Activated T-cell treated with anti-CD3 and anti-CD28 coated beads, Interleukin-2, amount 50 U/mL, for 48 hours (primary cell): ENCODE data around the gene MTHFR.
"Not testable (repeated sequence)": the region's sequence is repeated elsewhere in the genome, so short reads cannot be mapped to it uniquely, and the experiment has no call there.

ENCODE experiments used
- DNase-seq, 2 experiments: peaks; one replicate each; pipeline ENCODE4 v3.0.0-alpha.2; 2020

MTHFR gene

DNA sequence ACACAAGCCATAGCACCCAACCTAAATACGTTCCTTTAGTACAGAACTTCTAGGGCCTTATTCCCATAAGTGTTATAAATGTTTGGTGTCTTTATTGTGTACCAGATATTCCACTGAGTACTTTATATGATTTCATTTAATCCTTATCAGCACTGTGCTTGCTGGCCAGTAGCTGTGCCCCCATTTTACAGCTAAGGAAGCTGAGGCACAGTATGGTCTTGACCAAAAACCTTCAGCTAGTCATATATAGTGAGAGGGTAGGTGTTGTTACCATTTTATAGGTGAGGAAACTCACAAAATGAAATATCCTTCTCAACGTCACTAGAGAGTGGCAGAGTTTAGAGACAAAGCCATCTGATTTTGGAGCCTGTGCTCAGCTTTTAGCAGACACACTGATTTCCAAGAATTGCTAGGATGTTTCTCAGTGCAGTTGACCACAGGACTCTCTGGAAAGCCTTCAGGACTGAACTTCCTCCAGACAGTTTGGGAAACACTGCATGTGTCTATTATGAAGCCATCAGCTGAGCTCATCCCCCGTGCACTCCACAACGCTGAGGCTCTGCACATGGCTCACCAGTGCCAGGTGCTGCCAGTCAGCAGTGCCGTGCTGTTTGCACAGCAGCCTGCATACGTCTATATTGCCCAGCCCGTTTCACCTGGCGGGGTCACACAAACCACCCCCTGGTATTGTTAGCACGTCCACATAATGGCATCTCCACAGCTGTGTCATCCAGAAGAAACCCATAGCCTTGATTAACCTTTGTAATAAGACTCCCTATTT is 26.4 kb upstream of the MTHFR start:
- DNase-seq: no peak

DNA sequence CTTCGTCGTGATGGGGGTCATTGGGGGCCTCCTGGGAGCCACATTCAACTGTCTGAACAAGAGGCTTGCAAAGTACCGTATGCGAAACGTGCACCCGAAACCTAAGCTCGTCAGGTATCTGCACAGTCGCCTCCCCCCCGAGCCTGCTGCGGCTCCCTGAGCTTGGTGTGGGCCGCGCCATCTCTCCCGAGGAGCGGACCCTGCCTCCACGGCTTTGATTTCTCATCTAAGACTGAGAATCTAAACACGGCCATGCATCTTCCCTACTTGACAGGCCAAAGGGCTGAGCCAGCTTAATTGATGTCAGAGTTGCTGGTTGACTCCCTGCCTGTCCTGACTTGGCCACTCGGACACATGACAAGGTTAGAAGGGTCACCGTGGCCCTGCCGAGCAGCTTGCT is 22.7 kb upstream of the MTHFR start:
- DNase-seq: no peak

DNA sequence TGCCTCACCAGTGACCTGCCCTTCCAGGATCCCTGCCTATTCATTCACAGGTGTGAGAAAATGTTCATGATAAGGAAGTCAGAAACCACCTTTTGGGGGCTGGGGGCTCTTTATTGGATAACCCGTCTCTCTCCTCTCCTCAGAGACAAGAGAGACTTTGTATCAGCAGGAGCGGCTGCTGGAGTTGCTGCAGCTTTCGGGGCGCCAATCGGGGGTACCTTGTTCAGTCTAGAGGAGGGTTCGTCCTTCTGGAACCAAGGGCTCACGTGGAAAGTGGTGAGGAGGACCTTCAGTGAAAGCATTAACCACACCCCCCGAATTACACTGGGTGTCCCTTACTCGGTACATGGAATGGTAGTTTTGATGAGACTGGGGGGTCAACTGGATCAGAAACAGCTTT is 21.2 kb upstream of the MTHFR start:
- no peak for DNase-seq

DNA sequence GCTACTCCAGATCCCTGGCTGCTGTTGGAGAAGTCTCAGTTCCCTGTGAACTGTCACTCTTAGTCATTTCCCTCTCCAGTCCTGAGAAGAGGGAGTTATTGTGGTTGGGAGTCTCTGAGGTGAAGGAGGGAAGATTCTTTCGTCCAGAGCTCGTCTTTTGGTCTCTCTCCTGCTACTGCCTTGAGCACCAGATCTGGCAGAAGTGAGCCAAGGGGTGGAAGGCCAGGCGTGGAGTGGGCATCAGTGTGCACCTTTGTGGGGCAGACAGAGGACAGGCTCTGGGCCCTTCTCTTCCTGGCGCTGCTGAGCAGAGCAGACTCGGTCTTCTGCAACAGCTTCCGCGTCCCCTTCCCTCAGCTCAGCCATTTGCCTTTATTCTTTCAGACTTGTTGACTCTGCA is 19.4 kb upstream of the MTHFR start:
- DNase-seq: no peak

DNA sequence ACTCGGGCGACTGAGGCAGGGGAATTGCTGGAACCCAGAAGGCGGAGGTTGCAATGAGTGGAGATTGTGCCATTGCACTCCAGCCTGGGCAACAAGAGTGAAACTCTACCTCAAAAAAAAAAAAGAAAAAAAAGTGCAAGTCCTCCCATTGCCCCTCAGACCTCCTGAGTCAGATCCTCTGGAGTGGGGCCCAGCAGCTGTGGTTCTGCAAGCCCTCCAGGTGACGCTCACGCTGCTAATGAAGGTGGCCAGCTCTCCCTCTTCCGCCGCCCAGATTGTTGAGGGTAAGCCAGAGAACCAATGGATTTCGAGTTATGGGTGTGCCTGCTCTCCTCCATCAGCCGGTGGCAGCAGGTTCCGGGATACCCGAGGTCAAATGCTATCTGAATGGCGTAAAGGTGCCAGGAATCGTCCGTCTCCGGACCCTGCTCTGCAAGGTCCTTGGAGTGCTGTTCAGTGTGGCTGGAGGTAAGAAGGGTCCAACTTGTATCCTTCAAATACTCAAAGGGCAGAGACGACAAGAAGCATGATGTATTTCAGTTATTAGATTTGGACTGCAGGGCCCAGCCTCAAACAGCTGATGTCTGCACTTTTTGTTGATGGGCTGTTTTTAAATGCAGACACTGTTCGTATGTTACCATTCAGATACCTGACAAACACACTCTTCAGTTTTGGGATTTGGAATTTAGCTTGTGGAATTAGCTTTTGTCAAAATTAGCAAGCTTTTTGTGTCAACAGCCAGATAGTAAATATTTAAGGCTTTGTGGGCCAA is 17.8 kb upstream of the MTHFR start:
- DNase-seq: no peak

DNA sequence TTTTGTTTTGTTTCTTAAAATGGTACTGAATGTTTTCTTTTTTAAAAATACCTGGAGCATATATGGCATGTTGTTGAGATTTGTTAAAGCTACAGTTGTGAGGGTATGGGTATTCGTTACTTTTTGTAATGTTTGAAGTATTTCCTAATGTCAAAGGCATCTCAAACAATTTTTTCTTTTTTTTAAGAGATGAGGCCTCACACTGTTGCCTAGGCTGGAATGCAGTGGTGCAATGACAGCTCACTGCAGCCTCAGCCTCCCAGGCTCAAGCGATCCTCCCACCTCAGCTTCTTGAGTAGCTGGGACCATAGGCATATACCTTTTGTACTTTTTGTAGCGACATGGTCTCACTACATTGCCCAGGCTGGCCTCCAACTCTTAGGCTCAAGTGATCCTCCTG is 16.3 kb upstream of the MTHFR start:
- DNase-seq: no peak

GRCh38 chr1:11817192-11817591 is 11.4 kb upstream of the MTHFR start:
- no peak for DNase-seq

DNA sequence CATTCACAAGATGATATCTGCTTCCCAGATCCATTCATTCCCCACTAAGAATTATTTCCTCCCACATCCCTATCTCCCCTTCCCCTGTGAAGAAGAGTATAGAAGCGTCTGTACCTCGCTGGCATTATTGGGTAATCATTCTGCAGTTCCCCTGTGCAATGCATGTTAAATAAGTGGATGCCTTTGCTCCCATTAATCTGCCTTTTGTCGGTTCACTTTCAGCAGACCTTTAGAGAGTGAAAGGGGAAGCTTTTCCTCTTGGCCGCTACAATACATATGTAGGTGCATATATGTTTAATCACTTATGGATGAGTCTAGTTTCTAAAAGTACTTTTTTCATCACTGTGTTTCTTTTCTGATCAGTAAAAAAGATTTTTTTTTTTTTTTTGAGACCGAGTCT is 7.3 kb upstream of the MTHFR start:
- DNase-seq: no peak

DNA sequence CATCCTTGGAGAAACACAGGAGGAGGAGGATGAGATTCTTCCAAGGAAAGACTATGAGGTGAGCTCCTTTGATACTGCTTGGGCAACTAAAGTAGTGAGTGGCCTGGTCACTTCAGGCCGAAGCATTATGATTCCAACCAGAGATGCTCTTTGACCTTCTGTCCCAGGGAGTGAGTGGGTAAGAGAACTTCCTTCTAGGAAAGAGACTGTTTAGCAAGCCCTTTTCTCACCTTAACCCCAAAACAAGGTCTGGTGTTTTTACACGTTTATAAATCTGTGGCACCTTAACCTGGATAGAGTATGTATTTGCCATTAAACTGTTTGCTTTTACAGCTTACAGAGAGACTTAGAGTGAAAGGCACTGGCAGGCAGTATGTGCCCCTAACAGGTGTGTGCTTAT is 1.4 kb upstream of the MTHFR start:
- no peak for DNase-seq

DNA sequence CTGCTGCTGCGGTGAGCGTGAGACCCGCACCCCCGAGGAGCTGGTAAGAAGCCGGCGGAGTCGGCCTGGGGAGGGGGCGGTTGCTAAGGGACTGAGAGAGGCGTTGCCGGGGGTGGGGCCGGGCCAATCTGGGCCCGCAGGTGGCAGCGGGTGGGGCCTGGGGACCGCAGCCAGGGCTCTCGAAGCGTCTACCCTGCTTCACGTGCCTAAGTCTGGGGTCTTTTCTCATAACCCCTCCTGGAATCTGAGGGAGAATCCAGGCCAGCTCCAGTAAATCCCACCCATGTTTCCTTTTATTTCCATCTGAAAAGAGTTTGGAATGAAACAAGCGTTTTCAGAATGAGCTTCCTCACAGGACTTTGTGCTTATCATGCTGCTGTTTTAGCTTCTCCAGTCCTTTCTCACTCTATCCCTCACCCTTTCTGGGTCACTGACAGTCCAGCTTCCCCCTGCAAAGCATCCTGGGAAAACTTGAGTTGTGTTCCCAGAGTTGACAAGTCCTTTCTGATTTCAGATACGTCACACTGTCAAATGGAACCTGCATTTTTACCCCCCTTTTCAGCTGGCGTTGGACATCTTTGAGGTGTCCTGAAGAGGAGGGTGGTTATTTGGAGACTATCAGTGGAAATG is 658 bp upstream of the MTHFR start:
- peak in 1 of 2 experiments; percentile 27 for DNase-seq

GRCh38 chr1:11804666-11805421 is 920 bp downstream of the MTHFR start:
- DNase-seq: peak; percentile 30 to 37

DNA sequence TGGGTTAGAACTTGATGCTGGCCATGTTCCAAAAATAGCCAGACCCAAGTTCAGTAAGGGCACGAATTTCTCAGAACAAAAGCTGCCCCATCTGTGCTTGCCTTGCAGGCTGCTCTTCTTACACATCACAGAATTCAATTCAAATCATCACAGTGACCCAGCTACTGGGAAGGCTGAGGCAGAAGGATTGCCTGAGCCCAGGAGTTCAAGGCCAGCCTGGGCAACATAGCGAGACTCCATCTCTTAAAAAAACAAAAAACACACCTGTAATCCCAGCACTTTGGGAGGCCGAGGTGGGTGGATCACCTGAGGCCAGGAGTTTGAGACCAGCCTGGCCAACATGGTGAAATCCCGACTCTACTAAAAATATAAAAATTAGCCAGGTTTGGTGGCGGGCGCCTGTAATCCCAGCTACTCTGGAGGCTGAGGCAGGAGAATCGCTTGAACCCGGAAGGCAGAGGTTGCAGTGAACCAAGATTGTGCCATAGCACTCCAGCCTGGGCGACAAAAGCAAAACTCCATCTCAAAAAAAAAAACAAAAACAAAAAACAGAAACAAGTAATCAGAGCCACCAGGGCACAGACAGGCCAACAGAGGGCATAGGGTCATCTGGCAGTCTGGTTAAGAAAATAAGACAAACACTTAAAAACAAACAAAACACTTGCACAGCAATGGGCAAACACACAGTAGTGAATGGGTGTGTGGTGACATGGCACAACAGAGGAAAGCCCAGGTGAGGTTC is 1.7 kb downstream of the MTHFR start:
- not testable (repeated sequence) for DNase-seq

DNA sequence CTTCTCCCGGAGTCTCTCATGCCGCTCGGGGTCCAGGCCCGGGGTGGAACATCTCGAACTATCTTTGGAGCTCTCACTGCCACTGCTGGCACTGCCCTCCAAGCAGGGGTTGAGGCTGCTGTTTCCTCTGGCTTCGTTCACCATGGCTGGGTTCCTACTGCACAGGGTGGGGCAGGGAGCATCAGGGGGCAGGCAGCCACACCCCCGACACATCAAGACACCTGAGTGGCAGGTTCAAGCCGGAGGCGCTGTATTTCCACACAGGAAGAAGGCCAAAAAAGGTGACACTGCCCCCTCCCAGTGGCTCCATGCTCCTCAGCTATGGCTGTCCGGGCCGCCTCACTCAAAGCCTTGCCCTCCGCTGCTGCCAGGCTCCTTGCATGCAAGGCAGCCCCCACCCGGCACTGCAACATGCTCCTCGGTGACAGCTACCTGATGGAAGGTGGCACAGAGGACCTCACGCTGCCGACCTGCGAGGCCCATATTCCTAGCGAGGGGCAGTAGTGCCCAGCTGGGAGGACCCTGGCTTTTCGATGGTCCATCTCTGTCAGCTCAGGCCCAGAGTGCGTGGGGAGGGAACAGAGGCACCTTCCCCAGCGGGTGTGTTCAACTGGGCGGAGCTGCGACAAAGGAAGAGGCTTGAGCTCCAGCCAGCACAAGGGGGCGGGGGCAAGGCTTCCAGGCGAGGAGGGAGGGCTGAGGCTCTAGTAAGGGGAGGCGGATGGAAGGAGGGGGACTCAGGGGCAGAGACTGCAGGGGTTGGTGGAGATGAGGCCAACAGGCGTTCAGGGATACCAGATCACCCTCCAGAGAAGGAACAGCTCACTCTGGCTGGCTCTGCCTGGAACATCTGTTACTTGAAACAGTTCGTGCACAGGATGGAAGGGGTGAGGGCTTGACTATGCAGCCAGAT is 2.5 kb downstream of the MTHFR start:
- DNase-seq: peak; percentile 79 to 81

GRCh38 chr1:11802616-11802972 is 3.2 kb downstream of the MTHFR start:
- peak in 1 of 2 experiments; percentile 27 for DNase-seq

GRCh38 chr1:11800756-11801433 is 4.9 kb downstream of the MTHFR start:
- DNase-seq: no peak

- no peak for DNase-seq
Measured at GRCh38 chr1:11800391-11800755, 5.4 kb downstream of the MTHFR start.

GRCh38 chr1:11799896-11800295 is 5.9 kb downstream of the MTHFR start:
- no peak for DNase-seq

DNA sequence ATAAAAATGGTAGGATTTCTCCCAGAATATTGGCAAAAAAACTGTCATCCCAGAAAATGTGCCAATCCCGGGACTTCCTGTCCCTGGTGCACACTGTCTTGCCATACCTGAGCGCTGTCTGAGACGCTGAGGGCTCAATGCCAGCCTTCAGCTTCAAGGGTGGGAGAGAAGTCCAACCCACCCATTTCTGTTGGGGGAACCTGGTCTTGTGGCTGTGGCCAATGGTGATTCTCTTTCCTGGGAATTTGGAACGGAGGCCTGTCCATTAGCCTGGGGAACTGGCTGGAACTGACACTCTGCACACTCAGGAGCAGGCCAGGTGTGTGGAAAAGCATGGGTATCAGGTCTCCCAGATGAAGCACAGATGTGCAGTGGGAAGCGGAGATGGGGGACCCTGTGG is 6.7 kb downstream of the MTHFR start:
- DNase-seq: no peak

DNA sequence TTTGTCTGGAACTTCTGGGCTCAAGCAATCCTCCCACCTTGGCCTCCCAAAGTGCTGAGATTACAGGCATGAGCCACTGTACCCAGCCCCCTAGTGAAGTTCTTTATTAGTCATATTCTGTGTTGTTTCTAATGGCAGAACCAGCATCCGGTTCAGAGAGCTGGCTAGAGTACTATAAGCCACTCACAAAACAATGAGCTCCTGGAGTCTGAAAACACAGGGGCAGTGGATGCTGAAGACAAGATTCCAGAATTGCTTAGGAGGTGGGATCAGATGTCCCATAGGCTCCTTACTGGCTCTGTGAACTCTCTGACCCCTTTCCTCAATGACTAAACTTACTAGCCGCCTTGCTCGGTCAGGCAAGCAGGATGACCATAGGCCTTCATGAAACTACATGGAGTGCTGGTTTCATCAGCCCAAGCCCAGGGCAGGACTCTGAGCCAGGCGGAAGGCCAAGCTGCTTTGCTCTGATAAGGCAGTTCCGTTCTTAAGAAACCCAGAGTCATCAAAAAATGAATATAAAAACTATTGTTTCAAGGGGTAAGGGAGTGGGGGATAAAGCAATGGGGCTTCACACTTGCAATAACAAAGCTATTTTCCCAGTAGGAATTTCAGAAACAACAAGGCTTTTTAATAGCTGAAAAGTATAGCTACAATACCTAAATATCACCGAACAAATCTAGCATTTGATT is 8.1 kb downstream of the MTHFR start:
- DNase-seq: no peak
